ENCODE results near the gene MTPN. TPM values are rescaled to one million over a fixed set of nuclear protein-coding genes. Genes with fewer than 3 reads are reported as not detected.

Gene MTPN
- total RNA-seq, 1 donor from 2014 or later: 117 TPM

- H3K27ac Mint-ChIP-seq: no peak overlapping the region
- no peak for DNase-seq (ENCODE audit: low spot score)
- no peak overlapping the region for H3K4me3 Mint-ChIP-seq
- H3K36me3 Mint-ChIP-seq (ENCODE audit: low read depth): no peaks in the 10 kb centered on the region
- intact Hi-C loops (cut with micrococcal nuclease): no loop called here
- H3K27me3 Mint-ChIP-seq (ENCODE audit: insufficient read depth): peaks cover 3% of the 10 kb centered on the region
- no peaks in the 10 kb centered on the region for H3K9me3 Mint-ChIP-seq
- H3K4me1 Mint-ChIP-seq (ENCODE audit: low read depth): no peaks in the 10 kb centered on the region
These were observed 72.9 kb downstream of the MTPN start for GRCh38 chr7:135904282-135904681.

- Mint-ChIP-seq H3K36me3 (ENCODE audit: low read depth) (no peaks in the 10 kb centered on the region), H3K27me3 (ENCODE audit: insufficient read depth) (no peaks in the 10 kb centered on the region), H3K27ac (no peak overlapping the region), H3K4me1 (ENCODE audit: low read depth) (no peaks in the 10 kb centered on the region), H3K9me3 (no peaks in the 10 kb centered on the region), H3K4me3 (no peak overlapping the region)
- no peak for DNase-seq (ENCODE audit: low spot score)
- intact Hi-C loops (cut with micrococcal nuclease): no loop called here
These were observed 75.3 kb downstream of the MTPN start for GRCh38 chr7:135901585-135902540.

GRCh38 chr7:135900065-135900546 is 77.1 kb downstream of the MTPN start:
- DNase-seq (ENCODE audit: low spot score): no peak
- Mint-ChIP-seq H3K4me3 (no peak overlapping the region), H3K9me3 (no peaks in the 10 kb centered on the region), H3K27me3 (ENCODE audit: insufficient read depth) (no peaks in the 10 kb centered on the region), H3K27ac (no peak overlapping the region), H3K4me1 (ENCODE audit: low read depth) (no peaks in the 10 kb centered on the region), H3K36me3 (ENCODE audit: low read depth) (no peaks in the 10 kb centered on the region)
- intact Hi-C loops (cut with micrococcal nuclease): no loop called here

GRCh38 chr7:135899458-135900064 is 77.6 kb downstream of the MTPN start:
- Mint-ChIP-seq H3K27me3 (ENCODE audit: insufficient read depth) (no peaks in the 10 kb centered on the region), H3K4me1 (ENCODE audit: low read depth) (no peaks in the 10 kb centered on the region)

GRCh38 chr7:135898226-135898625 is 78.9 kb downstream of the MTPN start:
- no peaks in the 10 kb centered on the region for H3K27me3 Mint-ChIP-seq (ENCODE audit: insufficient read depth)
- no peaks in the 10 kb centered on the region for H3K9me3 Mint-ChIP-seq
- H3K4me3 Mint-ChIP-seq: no peak overlapping the region
- H3K4me1 Mint-ChIP-seq (ENCODE audit: low read depth): no peaks in the 10 kb centered on the region
- intact Hi-C loops (cut with micrococcal nuclease): no loop called here
- no peak for DNase-seq (ENCODE audit: low spot score)
- H3K27ac Mint-ChIP-seq: no peak overlapping the region
- no peaks in the 10 kb centered on the region for H3K36me3 Mint-ChIP-seq (ENCODE audit: low read depth)

More at GRCh38 chr7:135899458-135900064, 77.6 kb downstream of the MTPN start:
- DNase-seq (ENCODE audit: low spot score): no peak
- H3K9me3 Mint-ChIP-seq: no peaks in the 10 kb centered on the region
- no peak overlapping the region for H3K27ac Mint-ChIP-seq
- no peak overlapping the region for H3K4me3 Mint-ChIP-seq
- no peaks in the 10 kb centered on the region for H3K36me3 Mint-ChIP-seq (ENCODE audit: low read depth)
- intact Hi-C loops (cut with micrococcal nuclease): no loop called here

GRCh38 chr7:135894816-135895215 is 82.3 kb downstream of the MTPN start:
- Mint-ChIP-seq H3K27ac (no peak overlapping the region), H3K36me3 (ENCODE audit: low read depth) (no peaks in the 10 kb centered on the region)
- intact Hi-C loops (cut with micrococcal nuclease): no loop called here

GRCh38 chr7:135889823-135890222 is 87.3 kb downstream of the MTPN start:
- DNase-seq (ENCODE audit: low spot score): no peak
- Mint-ChIP-seq H3K27ac (no peak overlapping the region), H3K4me3 (no peak overlapping the region), H3K4me1 (ENCODE audit: low read depth) (no peaks in the 10 kb centered on the region), H3K9me3 (no peaks in the 10 kb centered on the region), H3K27me3 (ENCODE audit: insufficient read depth) (no peaks in the 10 kb centered on the region), H3K36me3 (ENCODE audit: low read depth) (no peaks in the 10 kb centered on the region)
- intact Hi-C loops (cut with micrococcal nuclease): no loop called here

More at GRCh38 chr7:135894816-135895215, 82.3 kb downstream of the MTPN start:
- Mint-ChIP-seq H3K4me3 (no peak overlapping the region), H3K9me3 (no peaks in the 10 kb centered on the region), H3K27me3 (ENCODE audit: insufficient read depth) (no peaks in the 10 kb centered on the region), H3K4me1 (ENCODE audit: low read depth) (no peaks in the 10 kb centered on the region)
- DNase-seq (ENCODE audit: low spot score): no peak

- intact Hi-C loops (cut with micrococcal nuclease): no loop called here
These were observed 88.4 kb downstream of the MTPN start for GRCh38 chr7:135888740-135889139.

GRCh38 chr7:135886345-135887132 is 90.6 kb downstream of the MTPN start:
- H3K27ac Mint-ChIP-seq: no peak overlapping the region
- H3K4me1 Mint-ChIP-seq (ENCODE audit: low read depth): no peaks in the 10 kb centered on the region
- intact Hi-C loops (cut with micrococcal nuclease): no loop called here
- H3K27me3 Mint-ChIP-seq (ENCODE audit: insufficient read depth): no peaks in the 10 kb centered on the region
- DNase-seq (ENCODE audit: low spot score): no peak
- no peaks in the 10 kb centered on the region for H3K9me3 Mint-ChIP-seq
- no peaks in the 10 kb centered on the region for H3K36me3 Mint-ChIP-seq (ENCODE audit: low read depth)
- no peak overlapping the region for H3K4me3 Mint-ChIP-seq

More at GRCh38 chr7:135888740-135889139, 88.4 kb downstream of the MTPN start:
- Mint-ChIP-seq H3K4me1 (ENCODE audit: low read depth) (no peaks in the 10 kb centered on the region), H3K27me3 (ENCODE audit: insufficient read depth) (no peaks in the 10 kb centered on the region), H3K27ac (no peak overlapping the region), H3K4me3 (no peak overlapping the region), H3K36me3 (ENCODE audit: low read depth) (no peaks in the 10 kb centered on the region), H3K9me3 (no peaks in the 10 kb centered on the region)
- no peak for DNase-seq (ENCODE audit: low spot score)

- intact Hi-C loops (cut with micrococcal nuclease): no loop called here
- H3K4me1 Mint-ChIP-seq (ENCODE audit: low read depth): no peaks in the 10 kb centered on the region
- H3K9me3 Mint-ChIP-seq: no peaks in the 10 kb centered on the region
- no peak overlapping the region for H3K4me3 Mint-ChIP-seq
- no peak for DNase-seq (ENCODE audit: low spot score)
- no peaks in the 10 kb centered on the region for H3K36me3 Mint-ChIP-seq (ENCODE audit: low read depth)
- no peak overlapping the region for H3K27ac Mint-ChIP-seq
- no peaks in the 10 kb centered on the region for H3K27me3 Mint-ChIP-seq (ENCODE audit: insufficient read depth)
These were observed 92.5 kb downstream of the MTPN start for GRCh38 chr7:135884495-135885232.

- Mint-ChIP-seq H3K4me1 (ENCODE audit: low read depth) (no peaks in the 10 kb centered on the region), H3K4me3 (no peak overlapping the region), H3K36me3 (ENCODE audit: low read depth) (no peaks in the 10 kb centered on the region), H3K9me3 (no peaks in the 10 kb centered on the region), H3K27me3 (ENCODE audit: insufficient read depth) (peaks cover under 1% of the 10 kb centered on the region), H3K27ac (no peak overlapping the region)
- intact Hi-C loops (cut with micrococcal nuclease): no loop called here
- DNase-seq (ENCODE audit: low spot score): no peak
These were observed 97.9 kb downstream of the MTPN start for GRCh38 chr7:135879233-135879632.

GRCh38 chr7:135878284-135878683 is 98.9 kb downstream of the MTPN start:
- H3K36me3 Mint-ChIP-seq (ENCODE audit: low read depth): no peaks in the 10 kb centered on the region
- intact Hi-C loops (cut with micrococcal nuclease): no loop called here
- no peak for DNase-seq (ENCODE audit: low spot score)
- H3K27ac Mint-ChIP-seq: no peak overlapping the region
- H3K4me3 Mint-ChIP-seq: no peak overlapping the region
- H3K27me3 Mint-ChIP-seq (ENCODE audit: insufficient read depth): peaks cover 4% of the 10 kb centered on the region
- no peaks in the 10 kb centered on the region for H3K9me3 Mint-ChIP-seq
- H3K4me1 Mint-ChIP-seq (ENCODE audit: low read depth): no peaks in the 10 kb centered on the region
